ENCODE measurements around the gene RIT1.
A peak's percentile ranks its signal among the peaks of the same experiment; 100 is the strongest.

The RIT1 gene

GRCh38 chr1:155882235-155882634 is 28.9 kb downstream of the RIT1 start:
- no peak for TF ChIP-seq Cebpa-rat (IDR thresholded peaks at IDR 0.05)
- Histone ChIP-seq H3K9ac (no peak overlapping the region), H3K4me2 (no peak overlapping the region), H3K27ac (no peak overlapping the region), H3K4me1 (no peaks in the 10 kb centered on the region), H3K27me3 (no peaks in the 10 kb centered on the region; a peak in 1 of 22 replicates), H4K20me1 (peaks cover 0 to 67% (median 3%) of the 10 kb centered on the region in 11 experiments; a peak in 11 of 22 replicates), H3K36me3 (peaks cover 55 to 99% (median 86%) of the 10 kb centered on the region in 11 experiments), H3K9me3 (replicated peaks in 1 of 11) (no peaks in the 10 kb centered on the region), H3K4me3 (no peak overlapping the region)

GRCh38 chr1:155880950-155881349 is 30.2 kb downstream of the RIT1 start:
- no peak overlapping the region for H3K27ac ChIP-seq
- H3K9me3 ChIP-seq (replicated peaks in 1 of 11): no peaks in the 10 kb centered on the region
- peaks cover 0 to 78% (median 3%) of the 10 kb centered on the region in 11 experiments; a peak in 11 of 22 replicates for H4K20me1 ChIP-seq
- peaks cover 48 to 94% (median 80%) of the 10 kb centered on the region in 11 experiments for H3K36me3 ChIP-seq
- TF ChIP-seq Cebpa-rat (IDR thresholded peaks at IDR 0.05): peak in 2 of 11 experiments; percentile 12 to 59; a peak in 4 of 22 replicates
- no peaks in the 10 kb centered on the region; a peak in 1 of 22 replicates for H3K27me3 ChIP-seq
- H3K4me1 ChIP-seq: no peaks in the 10 kb centered on the region
- no peak overlapping the region for H3K4me2 ChIP-seq
- H3K9ac ChIP-seq: no peak overlapping the region
- no peak overlapping the region for H3K4me3 ChIP-seq

- no peaks in the 10 kb centered on the region for H3K4me1 ChIP-seq
- no peak overlapping the region for H3K4me2 ChIP-seq
- no peak for TF ChIP-seq Cebpa-rat (IDR thresholded peaks at IDR 0.05)
- no peak overlapping the region for H3K27ac ChIP-seq
- H3K4me3 ChIP-seq: no peak overlapping the region
- no peaks in the 10 kb centered on the region for H3K9me3 ChIP-seq (replicated peaks in 1 of 11)
- H3K9ac ChIP-seq: no peak overlapping the region
- peaks cover 43 to 94% (median 78%) of the 10 kb centered on the region in 11 experiments for H3K36me3 ChIP-seq
- H3K27me3 ChIP-seq: no peaks in the 10 kb centered on the region; a peak in 1 of 22 replicates
- H4K20me1 ChIP-seq: peaks cover 0 to 80% (median 3%) of the 10 kb centered on the region in 11 experiments; a peak in 12 of 22 replicates
These were observed 30.9 kb downstream of the RIT1 start for GRCh38 chr1:155880251-155880650.

GRCh38 chr1:155877945-155878344 is 33.2 kb downstream of the RIT1 start:
- Histone ChIP-seq H3K4me3 (no peak overlapping the region), H3K4me2 (no peak overlapping the region), H3K9me3 (replicated peaks in 1 of 11) (no peaks in the 10 kb centered on the region), H4K20me1 (peaks cover 0 to 86% (median 8%) of the 10 kb centered on the region in 11 experiments; a peak in 12 of 22 replicates), H3K36me3 (peaks cover 39 to 90% (median 64%) of the 10 kb centered on the region in 11 experiments), H3K27me3 (no peaks in the 10 kb centered on the region; a peak in 1 of 22 replicates), H3K4me1 (no peaks in the 10 kb centered on the region), H3K27ac (no peak overlapping the region), H3K9ac (no peak overlapping the region)
- TF ChIP-seq Cebpa-rat (IDR thresholded peaks at IDR 0.05): no peak

- Histone ChIP-seq H3K4me1 (no peaks in the 10 kb centered on the region), H3K27ac (no peak overlapping the region), H4K20me1 (peaks cover 7 to 99% (median 30%) of the 10 kb centered on the region in 11 experiments; a peak in 17 of 22 replicates), H3K27me3 (no peaks in the 10 kb centered on the region), H3K4me3 (no peak overlapping the region), H3K4me2 (no peak overlapping the region), H3K9me3 (replicated peaks in 1 of 11) (no peaks in the 10 kb centered on the region), H3K36me3 (peaks cover 40 to 90% (median 63%) of the 10 kb centered on the region in 11 experiments), H3K9ac (no peak overlapping the region)
- no peak for TF ChIP-seq Cebpa-rat (IDR thresholded peaks at IDR 0.05)
These were observed 37.3 kb downstream of the RIT1 start for GRCh38 chr1:155873860-155874259.

- Histone ChIP-seq H3K36me3 (peaks cover 47 to 92% (median 67%) of the 10 kb centered on the region in 11 experiments), H3K4me1 (no peaks in the 10 kb centered on the region), H3K9me3 (replicated peaks in 1 of 11) (no peaks in the 10 kb centered on the region), H3K27me3 (no peaks in the 10 kb centered on the region), H3K4me3 (no peak overlapping the region), H3K4me2 (no peak overlapping the region), H3K9ac (no peak overlapping the region; a peak in 1 of 22 replicates), H3K27ac (no peak overlapping the region), H4K20me1 (peaks cover 7 to 99% (median 37%) of the 10 kb centered on the region in 11 experiments; a peak in 17 of 22 replicates)
- no peak for TF ChIP-seq Cebpa-rat (IDR thresholded peaks at IDR 0.05)
These were observed 38.6 kb downstream of the RIT1 start for GRCh38 chr1:155872527-155872926.

GRCh38 chr1:155871390-155871789 is 39.8 kb downstream of the RIT1 start:
- Histone ChIP-seq H3K4me2 (no peak overlapping the region), H3K27ac (no peak overlapping the region), H3K27me3 (no peaks in the 10 kb centered on the region), H3K36me3 (peaks cover 50 to 89% (median 70%) of the 10 kb centered on the region in 11 experiments), H3K9ac (no peak overlapping the region), H3K9me3 (replicated peaks in 1 of 11) (no peaks in the 10 kb centered on the region), H4K20me1 (peaks cover 7 to 98% (median 37%) of the 10 kb centered on the region in 11 experiments; a peak in 17 of 22 replicates), H3K4me3 (no peak overlapping the region), H3K4me1 (no peaks in the 10 kb centered on the region)
- no peak for TF ChIP-seq Cebpa-rat (IDR thresholded peaks at IDR 0.05)

GRCh38 chr1:155867766-155868165 is 43.4 kb downstream of the RIT1 start:
- Histone ChIP-seq H3K27ac (no peak overlapping the region), H3K4me3 (no peak overlapping the region), H3K4me1 (peaks cover 0 to 11% (median 6%) of the 10 kb centered on the region in 10 experiments; a peak in 9 of 20 replicates), H3K36me3 (peaks cover 43 to 82% (median 60%) of the 10 kb centered on the region in 11 experiments), H3K4me2 (no peak overlapping the region), H4K20me1 (peaks cover 7 to 95% (median 27%) of the 10 kb centered on the region in 11 experiments; a peak in 17 of 22 replicates), H3K9me3 (replicated peaks in 1 of 11) (no peaks in the 10 kb centered on the region), H3K27me3 (no peaks in the 10 kb centered on the region), H3K9ac (no peak overlapping the region)
- no peak for TF ChIP-seq Cebpa-rat (IDR thresholded peaks at IDR 0.05)

GRCh38 chr1:155864393-155864792 is 46.8 kb downstream of the RIT1 start:
- H3K9ac ChIP-seq: no peak overlapping the region
- peaks cover 17 to 32% (median 23%) of the 10 kb centered on the region in 10 experiments for H3K4me1 ChIP-seq
- no peak for TF ChIP-seq Cebpa-rat (IDR thresholded peaks at IDR 0.05)
- H3K27ac ChIP-seq: no peak overlapping the region
- H3K9me3 ChIP-seq (replicated peaks in 1 of 11): no peaks in the 10 kb centered on the region
- H3K4me3 ChIP-seq: no peak overlapping the region
- H3K36me3 ChIP-seq: peaks cover 19 to 60% (median 30%) of the 10 kb centered on the region in 11 experiments
- peaks cover 0 to 61% (median 9%) of the 10 kb centered on the region in 11 experiments; a peak in 10 of 22 replicates for H4K20me1 ChIP-seq
- no peaks in the 10 kb centered on the region for H3K27me3 ChIP-seq
- peak overlapping the region in 2 of 11 experiments; percentile 30 to 43; a peak in 2 of 22 replicates for H3K4me2 ChIP-seq

Measured in BLaER1 treated with 17β-estradiol and CSF1 and Interleukin-3, amounts not matched to agents 10 nM and 100 nM (cell line).